Measurements from ENCODE around the gene GAL3ST1.
A peak's percentile ranks its signal among the peaks of the same experiment; 100 is the strongest.
"Not testable (repeated sequence)": the region's sequence is repeated elsewhere in the genome, so short reads cannot be mapped to it uniquely, and the experiment has no call there.

Gene GAL3ST1

GRCh38 chr22:30561402-30562189 lies 12.9 kb downstream of the GAL3ST1 start:
- H3K9me3 Mint-ChIP-seq, result no peaks in the 10 kb centered on the region
- DNase-seq, result no peak
- no peaks in the 10 kb centered on the region for H3K4me1 Mint-ChIP-seq
- no peak overlapping the region for H3K27ac Mint-ChIP-seq
- ATAC-seq, result no peak
- no peaks in the 10 kb centered on the region for H3K27me3 Mint-ChIP-seq
- no peak overlapping the region for H3K4me3 Mint-ChIP-seq

GRCh38 chr22:30560643-30561202 lies 13.7 kb downstream of the GAL3ST1 start:
- H3K4me3 Mint-ChIP-seq, H3K9me3 Mint-ChIP-seq, DNase-seq, H3K27ac Mint-ChIP-seq, ATAC-seq, H3K4me1 Mint-ChIP-seq, H3K27me3 Mint-ChIP-seq: not testable (repeated sequence)

- Mint-ChIP-seq H3K4me3 (no peak overlapping the region), H3K27me3 (no peaks in the 10 kb centered on the region), H3K9me3 (no peaks in the 10 kb centered on the region), H3K27ac (no peak overlapping the region), H3K4me1 (no peaks in the 10 kb centered on the region)
- no peak for ATAC-seq
- no peak for DNase-seq
These were observed 14.6 kb downstream of the GAL3ST1 start for GRCh38 chr22:30559889-30560288.

- no peaks in the 10 kb centered on the region for H3K4me1 Mint-ChIP-seq
- H3K4me3 Mint-ChIP-seq, result no peak overlapping the region
- H3K27ac Mint-ChIP-seq, result peak overlapping the region in 1 of 2 donors; percentile 81
- no peaks in the 10 kb centered on the region for H3K27me3 Mint-ChIP-seq
- DNase-seq (no peak), ATAC-seq (no peak)
- H3K9me3 Mint-ChIP-seq, result no peaks in the 10 kb centered on the region
These were observed 17.2 kb downstream of the GAL3ST1 start for GRCh38 chr22:30557243-30557642.

GRCh38 chr22:30556388-30556787 lies 18.1 kb downstream of the GAL3ST1 start:
- H3K27ac Mint-ChIP-seq, result no peak overlapping the region
- no peak overlapping the region for H3K4me3 Mint-ChIP-seq
- DNase-seq, result no peak
- H3K27me3 Mint-ChIP-seq, result no peaks in the 10 kb centered on the region
- no peaks in the 10 kb centered on the region for H3K9me3 Mint-ChIP-seq
- ATAC-seq, result no peak
- H3K4me1 Mint-ChIP-seq, result no peaks in the 10 kb centered on the region

GRCh38 chr22:30555282-30556210 lies 18.9 kb downstream of the GAL3ST1 start:
- DNase-seq (no peak), ATAC-seq (no peak)
- Mint-ChIP-seq H3K27ac (no peak overlapping the region), H3K27me3 (no peaks in the 10 kb centered on the region), H3K4me1 (no peaks in the 10 kb centered on the region), H3K9me3 (no peaks in the 10 kb centered on the region), H3K4me3 (no peak overlapping the region)

- no peaks in the 10 kb centered on the region for H3K9me3 Mint-ChIP-seq
- H3K27me3 Mint-ChIP-seq, result peaks cover under 1% of the 10 kb centered on the region
- H3K4me1 Mint-ChIP-seq, result no peaks in the 10 kb centered on the region
- DNase-seq (no peak), ATAC-seq (no peak)
- H3K4me3 Mint-ChIP-seq, result no peak overlapping the region
- no peak overlapping the region for H3K27ac Mint-ChIP-seq
These were observed 20.5 kb downstream of the GAL3ST1 start for GRCh38 chr22:30553971-30554370.

GRCh38 chr22:30552719-30553118 lies 21.7 kb downstream of the GAL3ST1 start:
- Mint-ChIP-seq H3K4me3 (no peak overlapping the region), H3K27me3 (peaks cover 7% of the 10 kb centered on the region), H3K27ac (peak overlapping the region in 1 of 2 donors; percentile 13), H3K9me3 (no peaks in the 10 kb centered on the region), H3K4me1 (no peaks in the 10 kb centered on the region)
- no peak for ATAC-seq
- no peak for DNase-seq

GRCh38 chr22:30551813-30552212 lies 22.7 kb downstream of the GAL3ST1 start:
- not testable (repeated sequence) for H3K27ac Mint-ChIP-seq, H3K9me3 Mint-ChIP-seq, H3K4me1 Mint-ChIP-seq, ATAC-seq, DNase-seq, H3K4me3 Mint-ChIP-seq
- H3K27me3 Mint-ChIP-seq, result peaks cover 12% of the 10 kb centered on the region

GRCh38 chr22:30547188-30547587 lies 27.3 kb downstream of the GAL3ST1 start:
- ATAC-seq, result no peak
- H3K27ac Mint-ChIP-seq, result no peak overlapping the region
- no peak overlapping the region for H3K4me3 Mint-ChIP-seq
- no peak for DNase-seq
- H3K9me3 Mint-ChIP-seq, result no peaks in the 10 kb centered on the region
- peaks cover 5% of the 10 kb centered on the region for H3K4me1 Mint-ChIP-seq
- peaks cover 47% of the 10 kb centered on the region for H3K27me3 Mint-ChIP-seq

- Mint-ChIP-seq H3K9me3 (no peaks in the 10 kb centered on the region), H3K27ac (no peak within 1 kb of the TSS), H3K4me1 (peaks cover 5% of the 10 kb centered on the region), H3K4me3 (no peak within 1 kb of the TSS), H3K27me3 (peaks cover 53% of the 10 kb centered on the region)
- ATAC-seq (no peak), DNase-seq (no peak)
These were observed 27.8 kb downstream of the GAL3ST1 start, which contains the start of gene SEC14L6 for GRCh38 chr22:30546616-30547015. TSS of gene SEC14L6 (minus strand) at chr22:30546741. CDS start at chr22:30546682, 59 bp downstream.

GRCh38 chr22:30542811-30543188 lies 31.7 kb downstream of the GAL3ST1 start:
- H3K27me3 Mint-ChIP-seq, result peaks cover 61% of the 10 kb centered on the region
- no peaks in the 10 kb centered on the region for H3K9me3 Mint-ChIP-seq
- no peak overlapping the region for H3K27ac Mint-ChIP-seq
- peaks cover 5% of the 10 kb centered on the region for H3K4me1 Mint-ChIP-seq
- ATAC-seq (no peak), DNase-seq (no peak)
- peak overlapping the region; percentile 37 to 49 for H3K4me3 Mint-ChIP-seq

GRCh38 chr22:30541961-30542810 lies 32.3 kb downstream of the GAL3ST1 start:
- DNase-seq (no peak), ATAC-seq (no peak)
- H3K27ac Mint-ChIP-seq, result no peak overlapping the region
- H3K4me3 Mint-ChIP-seq, result peak overlapping the region in 1 of 2 donors; percentile 49
- H3K27me3 Mint-ChIP-seq, result peaks cover 60% of the 10 kb centered on the region
- H3K4me1 Mint-ChIP-seq, result peaks cover 5% of the 10 kb centered on the region
- H3K9me3 Mint-ChIP-seq, result no peaks in the 10 kb centered on the region

GRCh38 chr22:30541511-30541910 lies 33.0 kb downstream of the GAL3ST1 start:
- H3K4me3 Mint-ChIP-seq, H3K9me3 Mint-ChIP-seq, H3K27ac Mint-ChIP-seq, H3K4me1 Mint-ChIP-seq, ATAC-seq, DNase-seq: not testable (repeated sequence)
- H3K27me3 Mint-ChIP-seq, result peaks cover 53% of the 10 kb centered on the region

- H3K4me3 Mint-ChIP-seq, result no peak overlapping the region
- H3K9me3 Mint-ChIP-seq, result no peaks in the 10 kb centered on the region
- DNase-seq (no peak), ATAC-seq (no peak)
- peaks cover 43% of the 10 kb centered on the region for H3K27me3 Mint-ChIP-seq
- H3K27ac Mint-ChIP-seq, result no peak overlapping the region
- peaks cover 14% of the 10 kb centered on the region for H3K4me1 Mint-ChIP-seq
These were observed 35.1 kb downstream of the GAL3ST1 start for GRCh38 chr22:30539368-30539767.
